Measurements from ENCODE around the gene OR2V1. TPM values are rescaled to one million over a fixed set of nuclear protein-coding genes. Genes with fewer than 3 reads are reported as not detected.
"Not testable (repeated sequence)": the region's sequence is repeated elsewhere in the genome, so short reads cannot be mapped to it uniquely, and the experiment has no call there.

Gene OR2V1
- total RNA-seq, 1 experiment from 2014 or later, result not detected

DNA sequence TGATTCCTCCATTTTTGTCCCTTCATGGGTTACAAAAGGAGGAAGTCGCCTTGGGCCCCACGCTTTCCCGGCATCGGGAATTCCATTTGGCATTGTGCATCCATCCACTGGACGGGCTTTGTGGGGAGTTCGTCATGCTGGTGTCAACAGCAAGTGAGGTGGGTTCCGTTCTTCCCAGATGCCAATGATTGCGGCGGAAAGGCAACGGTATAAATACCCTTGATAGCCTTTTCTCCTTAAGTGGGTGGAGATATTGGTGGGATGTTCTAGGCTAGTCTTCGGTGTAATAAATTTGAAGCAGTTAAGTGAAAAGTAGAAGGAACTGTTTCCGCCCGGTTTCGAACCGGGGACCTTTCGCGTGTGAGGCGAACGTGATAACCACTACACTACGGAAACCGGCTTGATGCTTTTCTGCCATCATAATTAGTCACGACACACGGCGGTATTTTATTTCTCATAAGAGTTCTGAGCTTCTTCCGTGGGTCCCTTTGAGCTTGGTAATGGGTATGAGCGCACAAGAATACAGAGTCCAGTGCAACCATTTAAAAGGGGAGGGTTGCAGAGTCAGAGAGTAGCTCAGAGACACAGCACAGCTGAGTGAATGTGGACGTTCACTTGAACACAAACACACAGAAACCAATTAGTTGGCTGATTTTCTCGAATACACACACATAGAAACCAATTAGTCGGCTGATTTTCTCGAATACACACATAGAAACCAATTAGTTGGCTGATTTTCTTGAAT is 28.9 kb downstream of the OR2V1 start:
- not testable (repeated sequence) for DNase-seq (ENCODE audit: low spot score)

DNA sequence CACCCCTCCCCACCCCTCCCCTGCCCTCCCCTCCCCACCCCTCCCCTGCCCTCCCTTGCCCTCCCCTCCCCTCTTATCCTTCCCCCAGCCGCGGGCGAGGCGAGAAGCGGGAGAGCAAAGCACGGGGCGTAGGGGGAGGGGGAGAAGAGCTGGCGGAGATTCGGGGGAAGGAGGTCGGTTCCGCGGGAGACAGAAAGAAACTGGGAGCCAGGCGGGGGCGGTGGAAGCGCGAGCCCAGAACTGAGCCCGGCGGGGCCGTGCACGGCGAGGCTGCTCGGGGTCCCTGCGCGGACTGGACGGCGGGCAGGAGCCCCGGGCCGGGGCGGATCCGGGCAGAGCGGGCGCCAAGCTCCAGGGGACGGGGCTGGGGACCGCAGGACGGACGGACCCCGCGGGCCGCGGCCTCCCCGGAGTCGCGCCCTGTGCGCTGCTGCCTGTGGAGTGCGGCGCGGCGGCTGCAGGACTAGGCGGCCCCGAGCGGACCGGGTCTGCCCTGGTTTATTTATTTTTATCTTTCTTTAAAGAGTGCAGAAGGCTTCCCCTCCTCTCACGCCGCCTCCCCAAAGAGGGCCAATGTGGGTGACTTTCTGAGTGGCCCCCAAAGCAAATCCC is 29.8 kb downstream of the OR2V1 start:
- not testable (repeated sequence) for DNase-seq (ENCODE audit: low spot score)

DNA sequence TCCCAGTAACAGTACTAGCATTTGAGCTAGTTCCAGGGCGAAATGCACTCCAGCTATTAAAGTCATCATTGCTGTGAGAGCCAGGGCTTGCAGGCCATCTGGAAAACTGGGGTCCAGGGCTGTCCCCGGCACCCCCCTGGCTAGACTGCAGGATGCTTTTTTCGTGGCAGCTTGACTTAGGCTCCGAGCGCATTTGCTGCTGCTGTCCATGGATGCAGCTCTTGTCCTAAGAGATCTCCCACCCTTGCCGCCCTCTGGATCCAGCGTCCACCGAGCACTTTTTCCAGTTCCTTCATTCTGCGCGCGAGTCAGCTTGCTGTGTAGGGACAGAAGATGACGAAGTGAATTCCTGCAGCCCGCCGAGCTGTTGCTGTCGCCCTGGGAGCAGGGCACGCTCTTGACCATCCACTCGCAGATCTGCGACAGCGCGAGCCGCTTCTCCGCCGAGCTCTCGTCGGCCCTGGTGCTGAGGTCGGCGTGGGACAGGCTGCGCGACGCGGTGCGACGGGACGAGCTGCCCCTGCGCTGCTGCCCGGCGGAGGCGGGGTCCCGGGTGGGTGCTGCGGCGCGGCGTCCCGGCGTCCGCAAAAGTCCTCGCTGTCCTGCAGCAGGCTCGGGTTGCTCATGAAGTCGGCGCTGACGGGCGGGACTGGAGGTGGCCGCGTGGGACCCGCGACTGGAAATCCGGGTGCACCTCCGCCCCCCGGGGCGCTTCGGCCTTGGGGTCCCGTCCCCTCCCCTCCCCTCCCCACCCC is 30.7 kb downstream of the OR2V1 start:
- no peak for DNase-seq (ENCODE audit: low spot score)

DNA sequence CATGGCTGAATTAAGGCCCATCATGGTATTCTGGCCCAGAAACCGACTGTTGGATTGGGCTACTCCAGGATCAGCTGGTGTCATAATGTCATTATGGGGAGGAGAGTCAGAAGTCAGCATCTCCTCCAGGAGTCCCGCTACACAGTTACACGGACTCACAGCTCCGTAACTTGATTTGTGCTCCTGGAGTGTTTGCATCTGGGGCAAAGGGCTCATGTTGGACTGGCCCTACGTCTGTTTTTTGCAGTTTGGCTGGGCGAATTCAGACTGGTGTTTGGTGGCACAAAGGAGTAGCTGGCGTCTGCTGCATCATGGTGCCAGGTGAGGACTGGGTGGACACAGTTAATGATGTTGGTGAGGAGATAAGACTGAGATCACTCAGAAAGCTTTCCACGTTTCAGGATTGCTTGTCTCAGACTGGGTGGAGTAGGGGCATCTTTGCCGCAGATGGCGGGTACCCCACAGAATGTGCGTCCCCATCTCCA is 31.3 kb downstream of the OR2V1 start:
- DNase-seq (ENCODE audit: low spot score), result no peak

DNA sequence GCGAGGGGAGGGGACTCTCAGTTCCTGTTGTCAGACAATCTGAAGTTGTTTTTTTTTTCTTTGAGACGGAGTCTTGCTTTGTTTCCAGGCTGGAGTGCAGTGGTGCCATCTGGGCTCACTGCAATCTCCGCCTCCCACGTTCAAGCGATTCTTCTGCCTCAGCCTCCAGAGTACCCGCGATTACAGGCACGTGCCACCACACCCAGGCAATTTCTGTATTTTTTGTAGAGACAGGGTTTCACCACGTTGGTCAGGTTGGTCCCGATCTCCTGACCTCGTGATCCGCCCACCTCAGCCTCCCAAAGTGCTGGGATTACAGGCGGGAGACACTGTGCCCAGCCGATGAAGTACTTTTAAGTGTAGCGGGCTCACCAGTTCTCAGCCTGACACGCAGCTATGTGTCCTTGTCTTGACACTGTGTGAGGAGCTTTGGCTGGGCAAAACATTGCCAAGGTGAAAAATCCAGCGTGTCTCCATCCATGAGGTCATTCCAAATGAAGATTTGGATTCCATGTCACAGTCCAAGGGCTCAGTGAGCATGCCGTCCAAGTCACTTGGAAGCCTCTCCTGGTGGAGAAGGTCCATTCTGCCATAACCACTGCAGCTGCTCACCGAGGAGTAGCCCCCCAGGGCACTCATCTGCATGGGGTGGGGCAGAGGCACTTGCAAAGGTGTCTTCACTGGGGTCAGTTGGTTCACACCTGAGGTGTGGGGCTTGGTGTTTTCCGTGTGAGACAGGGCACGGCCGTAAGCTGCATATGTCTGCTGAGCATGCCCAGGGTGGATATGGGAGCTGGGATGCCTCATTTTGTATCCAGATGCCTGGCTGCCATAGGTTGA is 32.0 kb downstream of the OR2V1 start:
- no peak for DNase-seq (ENCODE audit: low spot score)

DNA sequence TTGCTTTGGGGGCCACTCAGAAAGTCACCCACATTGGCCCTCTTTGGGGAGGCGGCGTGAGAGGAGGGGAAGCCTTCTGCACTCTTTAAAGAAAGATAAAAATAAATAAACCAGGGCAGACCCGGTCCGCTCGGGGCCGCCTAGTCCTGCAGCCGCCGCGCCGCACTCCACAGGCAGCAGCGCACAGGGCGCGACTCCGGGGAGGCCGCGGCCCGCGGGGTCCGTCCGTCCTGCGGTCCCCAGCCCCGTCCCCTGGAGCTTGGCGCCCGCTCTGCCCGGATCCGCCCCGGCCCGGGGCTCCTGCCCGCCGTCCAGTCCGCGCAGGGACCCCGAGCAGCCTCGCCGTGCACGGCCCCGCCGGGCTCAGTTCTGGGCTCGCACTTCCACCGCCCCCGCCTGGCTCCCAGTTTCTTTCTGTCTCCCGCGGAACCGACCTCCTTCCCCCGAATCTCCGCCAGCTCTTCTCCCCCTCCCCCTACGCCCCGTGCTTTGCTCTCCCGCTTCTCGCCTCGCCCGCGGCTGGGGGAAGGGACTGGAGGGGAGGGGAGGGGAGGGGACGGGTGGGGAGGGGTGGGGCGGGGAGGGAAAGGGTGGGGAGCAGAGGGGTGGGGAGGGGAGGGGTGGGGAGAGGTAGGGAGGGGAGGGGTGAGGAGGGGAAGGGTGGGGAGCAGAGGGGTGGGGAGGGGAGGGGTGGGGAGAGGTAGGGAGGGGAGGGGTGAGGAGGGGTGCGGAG is 33.0 kb downstream of the OR2V1 start:
- not testable (repeated sequence) for DNase-seq (ENCODE audit: low spot score)

DNA sequence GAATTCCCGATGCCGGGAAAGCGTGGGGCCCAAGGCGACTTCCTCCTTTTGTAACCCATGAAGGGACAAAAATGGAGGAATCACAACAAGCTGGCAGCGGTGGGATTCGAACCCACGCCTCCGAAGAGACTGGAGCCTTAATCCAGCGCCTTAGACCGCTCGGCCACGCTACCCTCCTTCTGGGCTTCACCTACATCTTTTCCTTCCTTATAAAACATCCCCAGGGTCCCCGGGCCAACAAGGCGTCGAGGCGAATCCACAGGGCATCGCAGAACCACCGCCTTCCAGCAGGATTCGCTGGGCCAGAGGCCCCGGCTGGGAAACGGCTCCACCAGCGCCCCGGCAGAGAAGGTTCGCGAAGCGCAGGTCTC is 33.6 kb downstream of the OR2V1 start:
- DNase-seq (ENCODE audit: low spot score), result not testable (repeated sequence)

DNA sequence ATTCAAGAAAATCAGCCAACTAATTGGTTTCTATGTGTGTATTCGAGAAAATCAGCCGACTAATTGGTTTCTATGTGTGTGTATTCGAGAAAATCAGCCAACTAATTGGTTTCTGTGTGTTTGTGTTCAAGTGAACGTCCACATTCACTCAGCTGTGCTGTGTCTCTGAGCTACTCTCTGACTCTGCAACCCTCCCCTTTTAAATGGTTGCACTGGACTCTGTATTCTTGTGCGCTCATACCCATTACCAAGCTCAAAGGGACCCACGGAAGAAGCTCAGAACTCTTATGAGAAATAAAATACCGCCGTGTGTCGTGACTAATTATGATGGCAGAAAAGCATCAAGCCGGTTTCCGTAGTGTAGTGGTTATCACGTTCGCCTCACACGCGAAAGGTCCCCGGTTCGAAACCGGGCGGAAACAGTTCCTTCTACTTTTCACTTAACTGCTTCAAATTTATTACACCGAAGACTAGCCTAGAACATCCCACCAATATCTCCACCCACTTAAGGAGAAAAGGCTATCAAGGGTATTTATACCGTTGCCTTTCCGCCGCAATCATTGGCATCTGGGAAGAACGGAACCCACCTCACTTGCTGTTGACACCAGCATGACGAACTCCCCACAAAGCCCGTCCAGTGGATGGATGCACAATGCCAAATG is 34.1 kb downstream of the OR2V1 start:
- DNase-seq (ENCODE audit: low spot score), result not testable (repeated sequence)

DNA sequence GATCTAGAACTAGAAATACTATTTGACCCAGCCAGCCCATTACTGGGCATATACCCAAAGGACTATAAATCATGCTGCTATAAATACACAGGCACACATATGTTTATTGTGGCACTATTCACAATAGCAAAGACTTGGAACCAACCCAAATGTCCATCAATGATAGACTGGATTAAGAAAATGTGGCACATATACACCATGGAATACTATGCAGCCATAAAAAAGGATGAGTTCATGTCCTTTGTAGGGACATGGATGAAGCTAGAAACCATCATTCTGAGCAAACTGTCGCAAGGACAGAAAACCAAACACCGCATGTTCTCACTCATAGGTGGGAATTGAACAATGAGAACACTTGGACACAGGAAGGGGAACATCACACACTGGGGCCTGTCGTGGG is 35.8 kb downstream of the OR2V1 start:
- DNase-seq (ENCODE audit: low spot score), result not testable (repeated sequence)

DNA sequence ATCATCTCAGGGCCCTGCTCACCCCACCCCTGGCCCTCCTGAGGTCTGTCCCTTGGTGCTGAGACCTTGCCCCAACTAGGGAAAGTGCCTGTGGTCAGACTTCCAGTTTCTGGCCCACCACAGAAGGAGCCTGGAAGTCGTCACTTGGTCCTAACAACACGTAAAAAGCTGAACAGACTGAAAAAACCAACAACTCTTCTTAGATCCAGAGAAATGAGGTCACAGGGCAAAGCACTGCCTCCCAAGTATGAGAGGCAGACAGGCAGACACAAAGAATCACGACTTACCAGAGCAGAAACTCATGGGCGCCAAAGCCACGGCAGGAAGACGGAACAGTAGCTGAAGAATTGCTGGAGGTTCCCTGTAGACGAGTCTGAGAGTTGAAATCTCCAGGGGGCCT is 38.5 kb downstream of the OR2V1 start:
- no peak for DNase-seq (ENCODE audit: low spot score)

DNA sequence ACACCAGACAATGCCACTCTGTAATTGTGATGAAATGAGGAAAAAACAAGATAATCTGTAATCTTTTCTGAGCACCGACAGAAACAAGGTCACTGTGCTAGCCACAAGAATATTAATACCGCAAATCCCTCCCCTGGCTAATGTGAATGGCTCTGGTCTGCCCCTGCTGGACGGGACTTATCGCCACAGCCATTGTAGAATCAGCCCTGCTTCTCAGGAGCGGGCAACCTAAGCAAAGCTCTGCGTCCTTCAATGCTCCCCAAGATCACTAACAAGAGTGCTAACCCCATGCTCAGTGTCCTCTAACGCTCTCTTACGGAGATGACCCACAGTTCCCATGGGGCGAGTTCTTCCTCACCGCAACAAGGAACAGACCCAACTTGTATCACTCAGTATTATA is 42.7 kb downstream of the OR2V1 start:
- peak; percentile 40 for DNase-seq (ENCODE audit: low spot score)

DNA sequence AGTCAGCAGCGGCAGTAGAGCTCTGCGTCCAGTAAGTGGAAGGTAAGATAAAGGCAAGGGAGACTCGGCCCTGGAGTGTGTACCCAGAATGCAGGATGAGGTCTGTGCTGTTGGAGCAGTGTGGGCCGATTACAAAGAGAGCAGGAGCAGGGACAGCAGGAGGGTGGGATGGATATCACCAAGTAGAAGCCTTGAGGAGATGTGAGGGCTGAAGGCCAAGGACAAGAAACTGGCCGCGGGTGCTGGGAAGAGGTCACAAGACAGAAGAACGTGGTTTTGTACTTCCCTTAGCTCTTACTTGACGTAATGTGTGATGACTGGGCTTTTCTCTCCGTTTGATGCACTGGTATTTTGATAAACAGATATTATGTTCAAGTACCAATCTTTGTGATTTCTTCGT is 43.7 kb downstream of the OR2V1 start:
- no peak for DNase-seq (ENCODE audit: low spot score)

DNA sequence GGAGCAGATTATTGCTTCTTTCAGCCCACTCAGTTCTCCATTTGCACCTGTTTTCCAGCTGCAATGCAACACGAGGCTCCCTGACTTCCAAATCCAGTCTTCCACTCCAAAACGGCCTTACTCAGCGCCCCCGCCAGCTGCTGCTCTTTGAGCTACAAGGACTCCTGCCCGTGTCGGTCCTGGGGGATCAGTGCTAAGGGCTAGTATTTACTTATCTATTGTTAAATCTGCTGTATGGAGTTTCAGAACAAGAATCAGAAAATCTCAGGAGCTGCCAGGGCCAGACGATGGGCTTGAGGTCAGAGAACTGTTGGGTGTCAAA is 44.1 kb downstream of the OR2V1 start:
- DNase-seq (ENCODE audit: low spot score), result no peak

DNA sequence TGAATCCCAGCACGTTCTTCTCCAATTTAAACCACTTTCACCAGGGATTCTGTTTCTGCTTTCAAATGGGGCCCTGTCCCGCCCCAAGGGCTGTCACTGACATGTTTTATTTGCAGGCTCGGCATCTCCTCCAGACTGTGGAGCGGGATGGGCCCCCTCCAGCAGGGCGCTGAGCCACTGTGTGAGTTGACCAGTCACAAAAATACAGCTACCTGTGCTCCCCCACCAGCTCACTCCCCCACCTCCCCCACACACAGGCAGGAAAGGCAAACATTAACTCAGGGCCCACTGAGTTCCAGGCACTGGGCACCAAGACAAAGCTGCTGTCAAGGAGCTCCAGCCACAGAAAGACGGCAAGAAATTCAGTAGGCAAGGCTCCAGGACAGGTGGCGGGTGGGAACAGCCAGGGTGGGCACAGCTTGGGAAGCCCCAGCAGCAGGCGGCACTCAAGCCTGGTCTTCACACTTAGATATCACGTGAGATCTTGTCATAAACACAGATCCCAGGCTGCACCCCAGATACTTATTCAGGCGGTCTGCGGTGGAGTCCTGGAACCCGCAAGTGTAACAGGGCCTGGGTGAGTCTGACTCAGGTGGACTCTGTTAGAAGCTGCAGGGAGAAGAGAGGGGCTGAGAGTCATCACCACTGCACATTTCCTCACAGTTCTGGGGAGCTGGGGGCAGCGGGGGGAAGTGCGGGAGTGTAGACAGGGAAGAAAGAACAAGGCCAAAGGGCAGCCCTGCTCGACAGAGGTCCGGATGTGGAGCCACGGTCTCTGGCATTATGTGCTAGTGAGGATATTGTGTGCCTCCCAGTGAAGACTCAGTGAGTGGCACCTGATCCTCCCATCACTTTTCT is 44.7 kb downstream of the OR2V1 start:
- no peak for DNase-seq (ENCODE audit: low spot score)

DNA sequence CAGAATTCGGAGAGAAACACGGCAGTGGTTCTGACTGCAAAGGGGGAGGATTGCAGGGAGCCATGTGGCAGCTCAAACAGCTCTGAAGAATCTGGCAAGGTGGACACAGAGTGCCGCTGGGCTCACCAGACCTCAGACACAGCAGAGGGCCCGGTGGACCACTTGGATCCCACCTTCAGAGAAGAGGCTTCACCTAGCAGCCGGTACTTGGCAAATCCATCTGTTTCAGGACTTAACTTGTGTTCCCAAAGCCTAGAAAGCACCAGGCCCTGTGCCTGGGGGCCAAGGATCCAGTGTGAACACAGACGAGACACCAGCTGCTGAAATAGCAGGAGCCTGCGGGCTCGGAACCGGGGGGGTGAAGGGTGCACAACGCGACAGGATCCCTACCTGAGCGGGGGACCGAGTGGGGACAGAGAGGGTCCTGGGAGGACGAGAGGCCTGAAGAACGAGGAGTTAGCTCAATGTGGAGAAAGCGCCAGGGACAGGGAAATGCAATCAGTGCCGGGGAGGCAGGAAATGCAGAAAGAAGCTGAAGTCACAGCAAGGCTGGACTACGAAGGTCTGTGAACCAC is 46.3 kb downstream of the OR2V1 start:
- no peak for DNase-seq (ENCODE audit: low spot score)

DNA sequence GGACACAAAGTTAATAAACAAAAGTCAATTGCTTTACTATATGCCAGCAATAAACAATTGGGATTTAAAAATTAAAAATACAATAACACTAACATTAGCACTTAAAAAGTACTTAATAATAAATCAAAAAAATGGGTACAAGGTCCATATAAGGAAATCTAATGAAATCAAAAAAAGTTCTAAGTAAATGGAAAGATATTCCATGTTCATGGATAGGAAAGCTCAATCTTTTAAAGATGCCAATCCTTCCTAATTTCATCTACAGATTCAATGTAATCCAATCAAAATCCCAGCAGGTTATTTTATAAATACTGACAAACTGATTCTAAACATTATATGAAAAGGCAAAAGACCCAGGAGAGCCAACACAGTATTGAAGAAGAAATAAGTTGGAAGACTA is 49.0 kb downstream of the OR2V1 start:
- no peak for DNase-seq (ENCODE audit: low spot score)

DNA sequence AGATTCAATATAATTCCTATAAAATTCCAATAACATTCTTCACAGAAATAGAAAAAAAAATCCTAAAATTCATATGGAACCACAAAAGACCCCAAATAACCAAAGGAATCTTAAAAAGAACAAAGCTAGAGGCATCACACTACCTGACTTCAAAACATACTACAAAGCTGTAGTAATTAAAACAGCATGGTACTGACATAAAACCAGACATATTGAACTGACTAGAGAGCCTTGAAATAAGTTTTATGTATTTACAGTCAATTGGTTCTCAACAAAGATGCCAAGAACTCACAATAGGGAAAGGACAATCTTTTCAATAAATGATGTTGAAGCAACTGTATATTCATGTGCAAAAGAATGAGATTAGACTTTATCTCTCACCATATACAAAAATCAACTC is 54.0 kb downstream of the OR2V1 start:
- no peak for DNase-seq (ENCODE audit: low spot score)
